GM18511 (cell line): ENCODE data around the gene NCF2.

Experiments
- ATAC-seq: cut with Tn5 transposase; IDR thresholded peaks from one replicate; pipeline ENCODE4 v1.9.1; 2021; ENCODE audit warnings: mild to moderate bottlenecking, moderate library complexity; ENCODE audit not compliant: unreplicated experiment

Gene NCF2

GRCh38 chr1:183553764-183554163, 36.5 kb downstream of the NCF2 start:
- no peak for ATAC-seq

- ATAC-seq, result no peak
These were observed 36.9 kb downstream of the NCF2 start for GRCh38 chr1:183553331-183553730.

- ATAC-seq, result no peak
These were observed 37.4 kb downstream of the NCF2 start for GRCh38 chr1:183552891-183553290.

- ATAC-seq, result no peak
These were observed 37.8 kb downstream of the NCF2 start for GRCh38 chr1:183552441-183552840.

GRCh38 chr1:183551924-183552323, 38.3 kb downstream of the NCF2 start:
- no peak for ATAC-seq

GRCh38 chr1:183550915-183551314, 39.3 kb downstream of the NCF2 start:
- ATAC-seq, result no peak

- ATAC-seq, result no peak
These were observed 42.1 kb downstream of the NCF2 start for GRCh38 chr1:183548116-183548515.

- ATAC-seq, result no peak
These were observed 43.8 kb downstream of the NCF2 start for GRCh38 chr1:183546427-183546826.

- no peak for ATAC-seq
These were observed 45.5 kb downstream of the NCF2 start for GRCh38 chr1:183544598-183545297.

- no peak for ATAC-seq
These were observed 46.5 kb downstream of the NCF2 start for GRCh38 chr1:183543619-183544204.

- no peak for ATAC-seq
These were observed 52.9 kb downstream of the NCF2 start for GRCh38 chr1:183537405-183537804.

- ATAC-seq, result no peak
These were observed 56.6 kb downstream of the NCF2 start for GRCh38 chr1:183533617-183534174.

GRCh38 chr1:183528577-183528976, 61.7 kb downstream of the NCF2 start:
- no peak for ATAC-seq

GRCh38 chr1:183522104-183522503, 68.2 kb downstream of the NCF2 start:
- ATAC-seq, result no peak

GRCh38 chr1:183520379-183520778, 69.9 kb downstream of the NCF2 start:
- ATAC-seq, result no peak

GRCh38 chr1:183517401-183517800, 72.9 kb downstream of the NCF2 start:
- no peak for ATAC-seq

- no peak for ATAC-seq
These were observed 73.5 kb downstream of the NCF2 start for GRCh38 chr1:183516725-183517124.

- ATAC-seq, result no peak
These were observed 75.1 kb downstream of the NCF2 start for GRCh38 chr1:183515002-183515689.

GRCh38 chr1:183514235-183514634, 76.0 kb downstream of the NCF2 start:
- no peak for ATAC-seq

- ATAC-seq, result no peak
These were observed 77.8 kb downstream of the NCF2 start for GRCh38 chr1:183512450-183512849.

- no peak for ATAC-seq
These were observed 81.6 kb downstream of the NCF2 start for GRCh38 chr1:183508694-183509093.

- no peak for ATAC-seq
These were observed 83.7 kb downstream of the NCF2 start for GRCh38 chr1:183506561-183506960.
